HG03066 (cell line): ENCODE measurements around the gene CYFIP2.

Experiments
- ATAC-seq: cut with Tn5 transposase; IDR thresholded peaks from one replicate; pipeline ENCODE4 v1.9.1; 2021; ENCODE audit warnings: low read depth; ENCODE audit not compliant: unreplicated experiment

Gene CYFIP2

DNA sequence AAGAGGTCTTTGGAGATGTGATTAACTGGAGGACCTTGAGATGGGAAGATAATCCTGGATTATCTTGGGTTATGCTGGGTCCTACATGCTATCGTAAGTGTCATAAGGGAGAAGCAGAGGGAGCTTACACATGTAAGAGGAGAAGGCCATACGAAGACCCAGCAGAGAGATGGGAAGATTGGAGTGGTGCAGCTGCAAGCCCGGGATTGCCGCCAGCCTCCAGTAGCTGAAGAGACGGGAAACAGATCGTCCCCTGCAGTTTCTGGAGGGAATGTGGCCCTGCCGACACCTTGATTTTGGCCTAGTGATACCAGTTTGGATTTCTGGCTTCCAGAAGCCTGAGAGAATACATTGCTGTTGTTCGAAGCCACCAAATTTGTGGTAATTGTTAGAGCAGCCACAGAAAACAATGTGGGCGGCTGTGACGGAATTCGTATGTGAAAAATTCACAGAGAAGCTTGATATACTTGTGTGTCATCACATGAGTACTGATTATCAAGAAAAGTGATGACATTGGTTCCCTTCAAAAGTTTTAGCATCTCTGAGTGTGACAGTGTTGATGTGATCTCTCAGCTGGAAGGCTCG is 86.9 kb downstream of the CYFIP2 start:
- ATAC-seq, result no peak

DNA sequence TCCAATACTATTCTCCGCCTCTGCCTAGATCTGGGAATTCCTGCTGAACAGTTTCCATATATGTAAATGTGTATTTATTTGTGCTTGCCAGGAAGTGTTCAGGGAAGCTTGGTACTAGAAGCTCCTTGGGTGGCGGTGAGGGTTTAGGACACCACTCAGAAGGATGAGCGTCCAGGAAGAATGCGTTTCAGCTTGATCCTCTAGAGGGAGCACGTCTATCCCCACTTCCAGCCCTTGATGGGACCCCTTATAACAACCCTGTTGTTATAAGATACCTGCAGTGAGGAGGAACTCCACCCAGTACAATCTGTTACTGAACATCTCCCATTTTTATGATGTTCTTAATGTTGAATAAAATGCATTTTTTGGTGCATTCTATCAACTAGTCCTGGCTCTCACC is 88.9 kb downstream of the CYFIP2 start:
- no peak for ATAC-seq

DNA sequence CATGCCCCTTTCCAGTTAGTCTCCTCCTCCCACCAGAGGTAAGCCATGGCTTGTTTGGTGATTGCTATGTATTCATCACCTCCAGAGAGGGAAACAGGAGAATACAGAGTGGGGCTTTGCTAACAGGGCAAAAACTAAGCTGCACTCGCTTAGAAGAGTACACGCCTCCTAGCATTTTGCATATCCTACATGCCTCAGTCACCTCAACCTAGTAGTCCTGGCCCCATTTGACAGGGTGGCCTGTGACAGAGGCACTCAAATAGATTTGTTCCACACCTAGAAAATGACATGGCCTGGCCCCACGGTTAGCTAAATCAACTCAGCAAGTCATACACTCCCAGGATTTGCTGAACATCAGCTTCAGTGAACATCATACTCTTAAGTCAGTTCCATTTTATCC is 90.7 kb downstream of the CYFIP2 start:
- ATAC-seq, result no peak

DNA sequence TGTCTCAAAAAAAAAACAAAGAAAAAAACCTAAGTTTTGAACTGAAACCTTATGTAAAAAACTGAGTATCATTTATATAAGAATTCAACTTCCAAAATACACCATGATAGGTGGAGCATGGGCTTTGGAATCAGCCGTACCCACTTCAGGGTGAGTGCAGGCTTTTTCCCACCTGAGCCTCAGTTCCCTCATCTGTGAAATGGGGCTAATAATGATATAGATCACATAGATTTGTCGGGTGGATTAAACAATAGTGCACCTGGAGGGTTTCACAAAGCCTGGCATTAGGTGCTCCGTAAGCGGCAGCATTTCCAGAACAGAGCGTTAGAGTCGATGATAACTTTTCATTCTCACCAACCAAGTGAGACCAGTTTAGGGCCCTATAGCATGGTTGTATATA is 91.9 kb downstream of the CYFIP2 start:
- ATAC-seq, result no peak

DNA sequence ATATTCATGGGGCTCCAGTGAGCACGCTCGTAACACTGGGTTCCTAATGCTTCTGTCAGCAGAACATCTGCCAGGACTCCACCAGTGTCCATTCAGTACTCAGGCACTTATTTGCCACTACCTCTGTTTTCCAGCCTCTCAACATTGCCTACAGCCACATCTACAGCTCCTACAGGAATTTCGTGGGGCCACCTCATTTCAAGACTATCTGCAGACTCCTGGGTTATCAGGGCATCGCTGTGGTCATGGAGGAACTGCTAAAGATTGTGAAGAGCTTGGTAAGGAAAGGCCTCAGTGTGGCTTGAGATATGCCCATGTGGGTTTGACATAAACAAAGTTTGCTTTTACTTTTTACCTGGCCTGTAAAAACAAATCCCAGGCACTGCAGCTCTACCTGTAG is 92.9 kb downstream of the CYFIP2 start:
- no peak for ATAC-seq

DNA sequence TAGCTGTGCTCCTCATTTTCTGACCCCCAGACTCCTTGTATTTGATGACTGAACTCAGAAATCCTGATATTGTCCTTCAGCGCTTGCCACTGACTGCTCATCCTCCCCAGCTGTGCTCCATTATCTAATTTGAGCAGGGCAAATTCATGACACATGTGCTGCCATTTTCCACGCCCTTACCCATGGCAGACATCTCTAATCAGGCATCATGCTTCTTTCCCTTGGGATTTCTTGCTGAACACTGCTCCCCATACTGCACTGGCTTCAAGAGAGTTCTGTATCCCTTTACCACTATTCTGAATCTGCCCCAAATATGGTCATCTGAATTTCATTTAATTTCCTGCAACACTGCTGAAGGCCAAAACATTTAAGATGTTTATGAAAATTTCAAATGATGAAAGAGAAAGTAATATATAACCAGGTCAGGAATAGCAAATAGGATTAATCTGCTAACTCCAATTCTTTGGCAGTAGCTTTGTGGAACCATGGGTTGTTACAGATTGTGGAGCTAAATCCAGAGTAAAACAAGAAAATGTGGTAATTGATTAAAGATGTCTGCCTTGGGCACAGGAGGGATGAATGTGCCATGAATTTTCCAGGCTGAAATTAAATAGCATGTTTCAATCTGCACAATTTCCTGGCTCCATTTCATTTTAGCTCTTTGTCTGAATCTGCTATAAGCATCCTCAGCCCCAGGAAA is 93.6 kb downstream of the CYFIP2 start:
- no peak for ATAC-seq

DNA sequence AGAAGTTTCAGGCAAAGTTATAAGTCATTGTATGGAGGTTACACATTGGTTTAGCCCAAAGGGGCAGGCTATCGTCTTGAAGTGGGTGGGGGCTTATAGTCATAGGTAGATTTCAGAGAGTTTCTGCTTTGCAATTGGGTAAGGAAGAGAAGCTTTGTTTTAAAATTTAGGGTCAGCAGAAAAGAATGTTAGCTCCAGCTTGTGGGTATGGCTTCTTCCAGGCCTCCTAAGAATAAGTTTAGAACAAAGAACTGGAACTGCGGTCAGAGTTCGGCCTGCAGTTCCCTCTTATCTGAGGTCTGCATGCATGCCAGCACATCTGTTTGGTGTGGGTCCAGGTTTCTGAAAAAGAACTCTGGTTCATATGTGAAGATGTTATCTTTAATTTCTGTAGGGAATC is 96.1 kb downstream of the CYFIP2 start:
- ATAC-seq, result no peak

DNA sequence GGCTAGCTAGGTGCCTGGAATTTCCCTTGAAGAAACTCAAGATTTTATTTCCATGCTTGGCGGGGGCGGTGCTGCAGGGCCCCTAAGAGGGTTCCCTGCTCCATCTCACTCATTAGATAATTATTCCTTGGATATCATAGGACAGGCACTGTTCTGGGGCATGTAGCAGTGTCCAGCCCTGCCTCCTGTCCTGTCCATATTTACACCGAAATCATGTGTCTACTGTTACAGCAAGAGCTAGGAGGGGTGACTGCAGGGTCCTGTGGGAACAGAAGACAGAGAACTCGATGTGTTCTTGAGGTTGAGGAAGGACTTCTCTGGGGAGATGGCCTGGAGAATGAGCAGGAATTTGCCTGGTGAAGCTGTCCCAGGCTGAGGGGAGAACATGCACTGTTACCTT is 96.6 kb downstream of the CYFIP2 start:
- no peak for ATAC-seq

DNA sequence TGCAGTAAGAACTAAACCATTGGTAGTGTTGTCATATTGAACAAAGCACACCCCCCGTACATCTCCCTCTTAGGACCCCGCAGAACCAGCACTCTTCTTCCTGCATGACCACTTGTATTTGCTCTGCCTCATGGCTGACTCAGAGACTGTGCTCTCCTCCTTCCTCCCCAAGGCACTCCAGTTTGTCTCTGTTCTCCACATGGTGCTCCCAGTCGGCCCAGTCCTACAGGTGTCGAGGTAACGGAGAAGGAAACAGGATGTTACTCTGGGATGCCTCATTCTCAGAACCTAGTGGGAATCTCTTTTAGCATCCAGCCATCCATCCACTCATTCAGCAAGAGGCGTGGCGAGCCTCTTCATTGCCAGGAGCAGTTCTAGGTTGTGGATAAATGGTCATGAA is 97.1 kb downstream of the CYFIP2 start:
- no peak for ATAC-seq

DNA sequence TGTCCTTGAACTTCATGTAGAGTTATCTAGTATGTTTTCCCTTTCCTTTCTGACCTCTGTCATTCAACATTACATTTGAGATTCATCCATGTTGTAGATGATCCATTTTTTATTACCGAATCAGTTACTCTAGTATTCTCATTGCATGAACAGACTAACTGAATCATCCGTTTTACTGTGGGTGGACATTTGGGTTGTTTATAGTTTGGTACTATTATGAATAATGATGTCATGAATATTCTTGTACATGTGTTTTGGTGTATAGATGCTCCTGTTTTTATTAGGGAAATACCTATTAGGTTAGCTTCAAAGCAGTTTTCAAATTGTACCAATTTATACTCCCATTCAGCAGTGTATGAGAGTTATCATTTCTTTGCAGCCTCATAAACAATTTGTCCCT is 99.8 kb downstream of the CYFIP2 start:
- ATAC-seq, result no peak

DNA sequence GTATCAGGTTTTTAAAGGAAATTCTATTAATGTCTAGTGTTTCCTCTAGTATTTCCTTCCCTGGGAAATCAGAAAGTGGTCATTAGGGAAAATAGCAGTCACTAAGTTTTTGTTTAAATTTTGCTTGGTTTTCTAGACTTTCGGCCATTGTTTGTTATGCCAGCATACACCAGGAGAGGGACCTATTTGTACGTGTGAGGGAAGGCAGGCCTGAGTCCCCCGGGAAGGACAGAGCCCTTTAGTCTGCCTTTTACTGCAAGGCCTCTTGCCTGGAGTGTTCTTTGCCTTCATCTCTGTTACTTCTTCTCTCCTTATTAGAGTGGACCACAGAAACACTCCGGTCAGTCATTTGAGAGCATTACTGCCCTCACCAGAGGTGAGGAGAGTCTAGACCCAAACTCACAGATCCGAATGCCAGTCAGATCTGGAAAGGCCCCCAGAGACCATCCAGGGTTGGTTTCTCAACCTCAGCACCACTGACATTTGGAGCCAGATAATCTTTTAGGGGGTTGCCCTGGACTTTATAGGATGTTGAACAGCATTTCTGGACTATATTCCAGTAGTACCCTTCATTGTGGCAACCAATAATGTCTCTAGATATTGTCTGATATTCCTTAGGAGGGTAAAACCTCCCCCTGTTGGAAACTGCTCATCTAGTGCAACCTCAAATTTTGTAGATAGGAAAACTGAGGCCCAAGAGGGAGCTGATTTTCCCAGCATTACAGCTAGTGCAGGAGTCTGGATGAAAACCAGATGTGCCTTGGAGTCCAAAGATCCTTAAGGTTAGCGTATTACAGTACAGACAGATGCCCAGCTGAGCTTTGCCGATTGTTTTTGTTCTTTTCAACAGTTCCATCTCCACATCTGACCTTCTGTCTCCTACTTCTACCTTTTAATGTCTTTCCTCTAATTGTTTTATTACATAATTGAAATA is 101.1 kb downstream of the CYFIP2 start:
- no peak for ATAC-seq

DNA sequence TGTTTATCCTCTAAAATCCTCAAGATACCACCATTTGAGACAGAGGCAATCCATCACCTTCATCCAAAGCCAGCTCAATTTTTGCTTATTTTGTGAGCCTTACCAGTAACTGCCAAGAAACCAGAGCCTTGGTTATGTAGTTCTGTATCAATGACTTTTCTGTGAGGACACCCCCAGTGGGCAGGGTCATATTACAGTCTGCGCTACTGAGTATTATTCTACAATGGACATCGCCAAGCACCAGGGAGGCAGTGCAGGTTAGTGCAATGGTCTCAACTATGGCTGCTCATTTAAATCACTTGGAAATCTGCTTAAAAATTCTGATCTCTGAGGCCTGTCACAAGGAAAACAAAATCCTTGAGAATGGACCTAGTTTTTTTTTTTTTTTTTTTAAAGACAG is 103.6 kb downstream of the CYFIP2 start:
- ATAC-seq, result no peak

DNA sequence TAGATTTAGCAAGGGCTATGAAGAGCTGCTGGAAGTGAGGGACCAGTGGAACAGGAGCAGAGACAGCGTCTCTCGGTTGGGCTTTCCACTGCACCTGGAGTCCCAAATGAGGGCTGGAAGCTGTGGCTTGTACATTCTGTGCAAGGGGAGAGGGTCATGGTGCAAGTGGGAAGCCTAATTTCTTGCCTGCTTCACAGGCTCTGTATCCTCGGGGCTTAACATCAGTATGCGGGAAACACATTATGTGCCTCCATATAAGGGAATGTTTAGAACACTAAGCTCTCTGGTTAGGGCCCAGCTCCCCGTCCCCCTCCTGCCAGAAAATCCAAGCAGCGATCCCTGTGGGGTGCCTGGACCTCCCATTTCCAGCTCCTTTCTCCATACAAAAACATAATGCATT is 105.0 kb downstream of the CYFIP2 start:
- ATAC-seq, result no peak

DNA sequence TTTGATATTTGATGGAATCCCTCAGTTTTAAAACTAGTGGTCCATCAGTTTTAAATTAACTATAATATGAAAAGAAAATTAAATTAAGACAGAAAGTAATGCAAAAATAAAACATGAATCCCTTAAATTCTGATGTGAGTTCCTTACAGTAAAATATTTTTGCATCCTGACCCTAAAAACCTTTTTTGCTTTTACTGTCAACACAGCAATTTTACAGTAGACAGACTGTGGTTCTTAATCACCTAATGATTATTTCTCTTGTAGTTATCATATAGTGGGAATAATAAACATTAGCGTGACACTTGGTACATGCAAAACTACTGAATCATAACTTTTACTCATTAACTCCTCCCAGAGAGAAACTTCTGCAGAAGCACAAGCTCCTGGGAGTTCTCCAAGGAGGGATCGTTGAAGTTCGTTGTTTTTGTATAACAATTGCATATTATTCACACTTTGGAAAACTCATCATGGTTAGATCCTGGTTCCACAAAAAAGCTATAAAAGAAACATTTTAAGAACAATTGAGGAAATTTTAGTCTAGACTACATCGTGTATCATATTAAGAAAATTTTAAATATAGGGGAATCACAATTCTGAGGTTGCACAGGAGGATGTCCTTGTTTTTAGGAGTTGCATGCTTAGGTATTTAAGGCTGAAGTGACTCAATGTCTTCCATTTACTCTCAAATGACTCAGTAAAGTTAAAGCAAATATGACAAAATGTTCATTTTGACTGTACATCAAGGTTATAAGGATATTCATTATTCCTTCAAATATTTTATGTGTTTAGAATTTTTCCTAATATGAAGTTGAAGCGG is 105.9 kb downstream of the CYFIP2 start:
- ATAC-seq, result no peak

DNA sequence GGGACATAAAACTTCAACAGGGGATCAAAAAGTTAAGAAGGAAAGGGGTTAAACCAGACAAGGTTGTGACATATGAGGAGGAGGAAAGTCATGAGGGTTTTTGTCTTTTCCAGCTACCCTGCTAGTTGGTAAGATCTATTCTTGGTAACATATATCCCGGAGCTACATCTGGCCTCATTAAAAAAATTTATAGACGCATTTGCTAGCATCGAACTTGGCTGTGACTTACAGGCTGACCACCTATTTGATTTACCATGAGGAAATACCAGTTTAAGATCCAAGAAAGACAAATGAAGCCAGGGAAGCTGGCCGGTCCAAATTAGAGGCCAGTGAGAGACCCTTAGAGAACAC is 106.5 kb downstream of the CYFIP2 start:
- ATAC-seq, result no peak

DNA sequence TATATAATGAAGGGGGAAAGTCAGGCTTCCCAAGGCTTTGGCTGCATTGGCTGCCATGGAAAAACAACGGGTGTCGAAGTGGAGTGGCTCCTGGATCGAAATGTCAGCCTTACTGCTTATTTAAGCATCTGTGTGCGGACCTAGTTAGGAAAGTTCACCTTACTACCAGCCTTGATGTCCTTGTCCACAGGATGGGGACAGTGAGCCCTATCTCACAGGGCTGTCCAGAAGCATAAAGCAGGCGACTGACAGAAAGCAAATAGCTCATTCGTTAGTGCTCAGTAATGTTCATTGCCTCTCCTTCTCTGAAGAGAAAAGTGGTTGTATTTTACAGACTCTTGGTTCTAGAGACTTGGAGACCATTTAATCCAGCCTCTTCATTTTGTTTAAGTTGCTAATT is 112.6 kb downstream of the CYFIP2 start:
- ATAC-seq, result no peak

DNA sequence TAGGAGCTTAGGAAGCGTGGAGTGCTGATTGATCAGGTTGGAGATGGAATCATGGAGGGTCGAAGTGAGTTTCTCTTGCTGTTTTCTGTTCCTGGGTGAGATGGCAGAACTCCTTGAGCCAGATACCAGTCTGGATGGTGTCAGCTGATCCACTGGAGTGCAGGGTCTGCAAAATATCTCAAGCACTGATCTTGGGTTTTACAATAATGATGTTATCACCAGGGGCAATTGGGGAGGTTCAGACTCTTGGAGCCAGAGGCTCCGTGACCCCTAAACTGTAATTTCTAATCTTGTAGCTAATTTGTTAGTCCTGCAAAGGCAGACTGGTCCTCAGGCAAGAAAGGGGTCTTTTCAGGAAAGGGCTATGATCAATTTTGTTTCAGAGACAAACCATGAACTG is 114.1 kb downstream of the CYFIP2 start:
- no peak for ATAC-seq

DNA sequence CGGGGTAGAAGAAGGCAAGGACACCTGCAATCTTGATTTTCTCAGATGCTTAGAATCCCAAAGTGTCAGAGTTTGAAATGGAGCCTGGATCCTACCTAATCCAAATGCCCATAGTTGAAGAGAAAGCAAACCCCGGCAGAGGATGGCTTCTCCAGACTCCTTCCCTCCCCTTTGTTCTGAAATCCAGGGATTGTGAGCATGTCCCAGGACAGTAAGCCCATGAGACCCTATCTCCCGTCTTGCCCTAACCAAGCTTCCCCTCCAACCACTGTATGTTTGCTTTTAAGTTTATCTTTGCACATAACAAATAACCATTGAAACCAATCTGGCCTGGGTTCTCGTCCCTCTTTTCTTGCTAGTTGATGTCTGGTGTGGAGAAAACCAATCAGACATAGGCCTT is 115.8 kb downstream of the CYFIP2 start:
- no peak for ATAC-seq

DNA sequence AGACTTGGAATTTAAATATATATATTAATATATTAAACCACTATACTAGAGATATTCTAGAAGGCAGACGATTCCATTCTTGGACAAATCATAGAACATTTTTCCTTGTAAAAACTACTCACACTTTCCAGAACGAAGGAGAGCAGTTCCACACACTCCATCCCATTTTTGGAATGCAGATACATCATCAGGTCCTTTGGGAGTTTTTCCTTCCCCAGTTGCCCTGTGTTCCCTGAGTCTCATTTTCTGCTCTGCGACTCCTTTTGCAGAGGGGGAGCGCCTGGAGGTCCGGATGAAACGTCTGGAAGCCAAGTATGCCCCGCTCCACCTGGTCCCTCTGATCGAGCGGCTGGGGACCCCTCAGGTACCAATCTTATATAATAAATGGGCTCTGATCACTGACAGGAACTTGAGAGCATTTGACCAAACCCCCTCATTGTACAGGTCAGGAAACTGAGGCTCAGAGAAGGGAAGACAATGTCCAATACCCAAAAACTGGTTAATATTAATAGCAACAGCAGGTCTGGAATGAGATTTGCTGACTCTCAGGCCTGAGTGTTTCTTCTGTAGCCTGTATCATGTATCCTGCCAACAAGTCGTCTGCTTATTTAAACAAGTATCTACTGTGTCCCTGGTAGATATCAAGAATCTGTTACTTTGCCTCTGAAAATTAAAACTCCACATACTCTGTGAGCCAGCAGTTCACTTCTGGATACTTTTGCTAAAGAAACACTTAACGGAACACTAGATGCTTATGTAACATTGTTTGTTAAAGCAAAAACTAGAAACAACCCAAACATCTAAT is 117.3 kb downstream of the CYFIP2 start:
- ATAC-seq, result no peak
